ENCODE data around the gene IRS1.

- no peak for TF ChIP-seq CTCF (conservative IDR thresholded peaks at IDR 0.05; ENCODE audit: low read depth, low read length)
- TF ChIP-seq EZH2 (IDR thresholded peaks at IDR 0.05; ENCODE audit: low read length, unreplicated experiment): no peak
Measured at GRCh38 chr2:226694149-226694548, 105.5 kb downstream of the IRS1 start.

Measured in PC-3 (cell line).